Measurements from ENCODE around the gene DOCK8.
A peak's percentile ranks its signal among the peaks of the same experiment; 100 is the strongest.

DOCK8 gene

DNA sequence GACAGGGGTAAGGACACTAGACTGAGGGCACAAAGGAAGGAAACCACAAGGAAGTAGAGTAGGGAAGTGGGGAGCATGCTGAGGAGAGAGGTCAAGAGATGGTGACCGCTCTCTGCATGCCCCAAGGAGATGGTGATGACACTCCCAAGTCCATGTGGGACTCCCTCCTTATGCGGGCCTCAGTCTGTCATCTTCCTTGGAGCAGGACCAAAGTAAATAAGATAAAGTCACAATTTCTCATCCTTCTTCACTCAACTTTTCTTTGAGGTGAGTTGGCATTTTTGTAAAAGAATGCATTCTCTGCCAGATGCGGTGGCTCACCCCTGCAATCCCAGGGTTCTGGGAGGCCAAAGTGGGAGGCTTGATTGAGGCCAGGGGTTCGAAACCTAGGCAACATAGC lies 256.7 kb downstream of the DOCK8 start:
- H3K4me2 ChIP-seq = peak overlapping the region; percentile 98
- peak overlapping the region; percentile 55; the same call in 1 of the 2 replicates for H2AFZ ChIP-seq (ENCODE audit: low read depth)
- no peaks in the 10 kb centered on the region for H4K20me1 ChIP-seq (ENCODE audit: insufficient read depth)
- TF ChIP-seq, protein P1, sequence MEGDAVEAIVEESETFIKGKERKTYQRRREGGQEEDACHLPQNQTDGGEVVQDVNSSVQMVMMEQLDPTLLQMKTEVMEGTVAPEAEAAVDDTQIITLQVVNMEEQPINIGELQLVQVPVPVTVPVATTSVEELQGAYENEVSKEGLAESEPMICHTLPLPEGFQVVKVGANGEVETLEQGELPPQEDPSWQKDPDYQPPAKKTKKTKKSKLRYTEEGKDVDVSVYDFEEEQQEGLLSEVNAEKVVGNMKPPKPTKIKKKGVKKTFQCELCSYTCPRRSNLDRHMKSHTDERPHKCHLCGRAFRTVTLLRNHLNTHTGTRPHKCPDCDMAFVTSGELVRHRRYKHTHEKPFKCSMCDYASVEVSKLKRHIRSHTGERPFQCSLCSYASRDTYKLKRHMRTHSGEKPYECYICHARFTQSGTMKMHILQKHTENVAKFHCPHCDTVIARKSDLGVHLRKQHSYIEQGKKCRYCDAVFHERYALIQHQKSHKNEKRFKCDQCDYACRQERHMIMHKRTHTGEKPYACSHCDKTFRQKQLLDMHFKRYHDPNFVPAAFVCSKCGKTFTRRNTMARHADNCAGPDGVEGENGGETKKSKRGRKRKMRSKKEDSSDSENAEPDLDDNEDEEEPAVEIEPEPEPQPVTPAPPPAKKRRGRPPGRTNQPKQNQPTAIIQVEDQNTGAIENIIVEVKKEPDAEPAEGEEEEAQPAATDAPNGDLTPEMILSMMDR (conservative IDR thresholded peaks at IDR 0.05; ENCODE audit: low read depth, low read length) = no peak
- H3K4me3 ChIP-seq (IDR thresholded peaks at IDR 0.05; ENCODE audit: insufficient read depth, low read depth, low read length) = no peak overlapping the region
- H3K4me1 ChIP-seq (ENCODE audit: low read depth, poor library complexity, severe bottlenecking) = peaks cover 18% of the 10 kb centered on the region
- no peaks in the 10 kb centered on the region for H3K36me3 ChIP-seq (ENCODE audit: insufficient read depth)
- no peak overlapping the region; the same call in 1 of the 2 replicates for H3K9ac ChIP-seq
- no peaks in the 10 kb centered on the region; the same call in 1 of the 2 replicates for H3K79me2 ChIP-seq (ENCODE audit: insufficient read depth, low read depth)
- no peaks in the 10 kb centered on the region for H3K27me3 ChIP-seq (ENCODE audit: insufficient read depth, low read depth)
- H3K27ac ChIP-seq = no peak overlapping the region

DNA sequence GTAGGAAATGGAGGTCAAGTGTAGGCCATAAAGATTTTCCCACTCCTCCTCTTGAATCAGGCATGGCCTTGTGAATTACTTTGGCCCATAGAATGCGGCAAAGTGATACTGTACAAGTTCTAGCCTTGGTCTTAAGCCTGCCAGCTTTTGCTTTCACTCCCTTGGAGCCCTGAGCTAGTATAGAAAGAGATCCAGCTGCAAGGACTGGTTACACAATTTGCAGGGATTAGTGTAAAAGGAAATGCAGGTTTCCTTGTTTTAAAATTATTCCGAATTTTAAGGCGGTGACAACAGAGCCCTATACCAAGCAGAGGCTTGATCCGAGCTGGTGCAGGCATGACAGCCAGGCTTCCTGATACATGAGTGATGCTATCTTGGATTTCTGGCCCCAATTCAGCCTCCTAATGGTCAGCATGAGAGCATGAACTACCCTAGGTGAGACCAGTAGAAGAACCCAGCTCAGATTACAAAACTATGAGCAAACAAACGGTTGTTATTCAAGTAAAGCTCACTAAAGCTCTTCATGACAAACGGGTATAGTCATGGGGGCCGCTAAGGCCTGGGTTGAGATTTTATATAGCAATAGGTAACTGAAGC lies 257.9 kb downstream of the DOCK8 start:
- TF ChIP-seq, protein P1 (conservative IDR thresholded peaks at IDR 0.05; ENCODE audit: low read depth, low read length) = no peak
- Histone ChIP-seq H3K9ac (no peak overlapping the region), H2AFZ (ENCODE audit: low read depth) (no peak overlapping the region)

DNA sequence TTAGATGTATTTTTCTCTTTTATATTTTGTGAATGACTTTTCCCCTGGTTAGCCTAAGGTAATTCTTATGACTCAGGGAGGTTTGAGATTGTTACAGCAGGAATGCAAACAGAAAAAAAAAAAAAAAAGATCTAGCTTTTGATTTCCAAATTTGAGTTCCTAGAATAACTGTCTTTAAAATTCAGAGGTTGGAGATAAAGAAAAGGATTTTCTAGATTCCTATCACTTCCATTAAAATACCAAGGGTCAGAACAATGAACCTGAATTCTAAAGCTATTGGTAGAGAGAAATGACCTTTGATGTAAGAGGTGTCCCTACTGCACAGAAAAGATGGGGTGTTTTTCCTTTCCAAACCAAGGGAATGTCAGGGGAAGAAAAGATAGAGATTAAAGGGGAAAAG lies 262.5 kb downstream of the DOCK8 start:
- TF ChIP-seq, protein P1 (conservative IDR thresholded peaks at IDR 0.05; ENCODE audit: low read depth, low read length) = no peak
- Histone ChIP-seq H4K20me1 (ENCODE audit: insufficient read depth) (no peaks in the 10 kb centered on the region), H3K4me2 (no peak overlapping the region), H3K27me3 (ENCODE audit: insufficient read depth, low read depth) (no peaks in the 10 kb centered on the region), H3K36me3 (ENCODE audit: insufficient read depth) (no peaks in the 10 kb centered on the region), H3K4me1 (ENCODE audit: low read depth, poor library complexity, severe bottlenecking) (no peaks in the 10 kb centered on the region), H3K4me3 (IDR thresholded peaks at IDR 0.05; ENCODE audit: insufficient read depth, low read depth, low read length) (no peak overlapping the region), H3K9ac (no peak overlapping the region), H3K27ac (no peak overlapping the region), H2AFZ (ENCODE audit: low read depth) (no peak overlapping the region), H3K79me2 (ENCODE audit: insufficient read depth, low read depth) (no peaks in the 10 kb centered on the region)

More for the DNA sequence above, 257.9 kb downstream of the DOCK8 start:
- Histone ChIP-seq H3K27ac (no peak overlapping the region), H3K4me1 (ENCODE audit: low read depth, poor library complexity, severe bottlenecking) (peaks cover 18% of the 10 kb centered on the region), H3K79me2 (ENCODE audit: insufficient read depth, low read depth) (no peaks in the 10 kb centered on the region; the same call in 1 of the 2 replicates), H3K36me3 (ENCODE audit: insufficient read depth) (no peaks in the 10 kb centered on the region), H3K4me3 (IDR thresholded peaks at IDR 0.05; ENCODE audit: insufficient read depth, low read depth, low read length) (no peak overlapping the region), H4K20me1 (ENCODE audit: insufficient read depth) (no peaks in the 10 kb centered on the region), H3K27me3 (ENCODE audit: insufficient read depth, low read depth) (no peaks in the 10 kb centered on the region), H3K4me2 (no peak overlapping the region)

DNA sequence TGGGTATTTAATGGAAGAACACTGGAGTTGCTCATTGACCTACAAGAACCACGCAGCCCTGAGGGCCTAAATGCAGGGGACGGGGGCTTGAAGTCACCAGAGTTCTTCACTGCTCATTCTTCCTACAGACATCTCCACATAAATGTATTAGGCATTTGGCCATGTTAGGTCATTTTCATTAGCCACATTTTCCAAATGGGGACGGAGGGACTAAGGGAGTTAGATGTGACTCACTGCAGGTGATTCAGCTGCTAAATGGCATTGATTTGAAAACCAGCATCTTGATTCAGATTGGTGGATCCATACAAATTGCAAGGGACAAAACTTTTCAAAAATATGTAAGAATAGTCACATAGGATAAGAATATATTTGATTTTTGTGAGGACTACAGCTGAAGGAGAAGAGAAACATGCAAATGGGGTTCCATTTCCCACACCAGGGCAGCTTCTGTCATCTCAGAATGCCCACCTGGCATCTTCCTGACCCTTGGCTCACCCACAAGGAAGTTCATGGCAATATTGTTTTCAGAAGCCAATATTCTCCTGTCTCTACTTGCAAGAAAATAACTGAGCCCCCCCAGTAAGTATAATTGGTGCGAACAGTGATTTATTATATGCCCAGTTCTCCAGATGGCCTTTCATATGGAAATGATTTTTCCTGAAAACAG lies 264.8 kb downstream of the DOCK8 start:
- Histone ChIP-seq H3K4me1 (ENCODE audit: low read depth, poor library complexity, severe bottlenecking) (no peaks in the 10 kb centered on the region), H3K36me3 (ENCODE audit: insufficient read depth) (no peaks in the 10 kb centered on the region), H3K4me2 (no peak overlapping the region), H3K27me3 (ENCODE audit: insufficient read depth, low read depth) (no peaks in the 10 kb centered on the region), H3K79me2 (ENCODE audit: insufficient read depth, low read depth) (no peaks in the 10 kb centered on the region), H3K9ac (no peak overlapping the region), H4K20me1 (ENCODE audit: insufficient read depth) (no peaks in the 10 kb centered on the region), H3K27ac (no peak overlapping the region), H2AFZ (ENCODE audit: low read depth) (no peak overlapping the region), H3K4me3 (IDR thresholded peaks at IDR 0.05; ENCODE audit: insufficient read depth, low read depth, low read length) (no peak overlapping the region)
- TF ChIP-seq, protein P1 (conservative IDR thresholded peaks at IDR 0.05; ENCODE audit: low read depth, low read length) = no peak
